NCI-H2171 (cell line): Measurements from ENCODE around the gene PTPRG.

ENCODE experiments used
- DNase-seq: peaks from one replicate; lab custom pipeline; 2025; lab: John Stamatoyannopoulos, UW

PTPRG gene

DNA sequence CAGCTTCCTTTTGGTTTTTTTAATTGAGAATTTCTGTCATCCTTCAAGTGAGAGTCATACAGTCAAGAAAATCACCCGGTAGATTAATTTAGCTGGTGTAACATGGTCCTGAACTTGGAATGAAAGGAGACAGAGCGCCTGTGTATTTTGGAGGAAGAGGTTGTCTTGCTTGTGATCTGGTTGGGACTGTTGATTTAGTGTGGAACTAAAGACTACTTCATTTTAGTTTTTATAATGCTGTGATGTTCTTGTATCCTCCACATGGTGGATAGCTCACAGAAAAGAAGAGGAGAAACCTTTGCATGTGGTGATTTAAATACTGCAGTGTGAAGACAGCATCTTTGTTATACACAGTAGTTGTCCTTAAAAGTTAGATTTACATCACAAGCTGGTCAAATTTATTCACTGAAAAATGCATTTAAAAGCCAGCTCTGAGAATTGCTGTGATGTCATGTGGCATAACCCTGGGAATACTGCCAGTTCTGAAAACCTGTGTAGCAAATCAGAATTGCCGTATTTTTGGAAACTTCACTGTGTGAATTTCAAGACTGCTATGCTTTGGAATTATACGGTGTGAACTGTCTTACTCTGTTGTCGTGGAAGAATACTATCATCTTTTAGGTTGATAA is 268.5 kb downstream of the PTPRG start:
- no peak for DNase-seq

DNA sequence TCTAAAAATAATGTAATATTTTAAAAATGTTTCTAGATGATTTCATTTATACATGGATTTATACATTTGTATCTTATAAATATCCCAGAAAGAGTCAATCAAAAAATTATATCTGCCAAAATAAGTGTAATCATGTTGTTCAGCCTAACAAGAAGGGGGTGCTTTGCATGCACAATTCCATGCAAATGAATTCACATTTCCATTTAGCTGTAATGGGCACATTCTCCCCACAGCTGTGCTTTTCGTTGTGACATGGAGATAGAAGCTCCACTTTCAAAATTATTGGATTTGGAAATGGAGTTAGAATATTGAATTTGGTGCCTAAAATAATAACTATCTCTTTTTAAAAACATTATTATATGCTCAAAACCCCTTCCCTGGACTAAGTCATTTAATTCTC is 270.6 kb downstream of the PTPRG start:
- no peak for DNase-seq

DNA sequence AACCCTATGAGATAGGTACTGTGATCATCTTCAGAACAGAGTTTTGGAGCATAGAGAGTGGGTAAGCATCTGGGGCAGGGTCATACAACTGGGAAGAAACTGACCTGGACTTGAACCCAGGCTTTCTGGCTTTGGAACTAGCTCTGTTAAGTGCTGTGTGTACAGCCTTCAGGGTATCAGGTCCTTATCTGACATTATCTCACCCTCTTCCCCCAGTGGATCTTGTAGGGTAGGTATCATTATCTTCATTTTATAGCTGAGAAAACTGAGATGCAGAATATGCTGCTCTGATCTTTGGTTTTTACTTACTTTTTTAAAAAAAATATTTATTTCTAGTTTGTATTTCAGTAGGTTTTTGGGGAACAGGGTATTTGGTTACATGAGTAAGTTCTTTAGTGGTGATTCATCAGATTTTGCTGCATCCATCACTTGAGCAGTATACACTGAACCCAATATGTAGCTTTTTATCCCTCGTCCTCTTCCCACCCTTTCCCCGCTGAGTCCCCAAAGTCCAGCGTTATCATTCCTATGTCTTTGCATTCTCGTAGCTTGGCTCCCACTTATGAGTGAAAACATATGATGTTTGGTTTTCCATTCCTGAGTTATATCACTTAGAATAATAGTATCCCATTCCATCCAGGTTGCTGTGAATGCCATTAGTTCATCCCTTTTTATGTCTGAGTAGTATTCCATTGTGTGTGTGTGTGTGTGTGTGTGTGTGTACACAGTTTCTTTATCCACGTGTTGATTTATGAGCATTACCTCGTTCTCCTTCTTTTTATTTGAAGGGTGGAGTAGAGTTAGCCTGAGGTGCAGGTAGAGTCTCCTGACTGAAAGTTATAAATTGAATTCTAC is 271.2 kb downstream of the PTPRG start:
- DNase-seq = no peak

DNA sequence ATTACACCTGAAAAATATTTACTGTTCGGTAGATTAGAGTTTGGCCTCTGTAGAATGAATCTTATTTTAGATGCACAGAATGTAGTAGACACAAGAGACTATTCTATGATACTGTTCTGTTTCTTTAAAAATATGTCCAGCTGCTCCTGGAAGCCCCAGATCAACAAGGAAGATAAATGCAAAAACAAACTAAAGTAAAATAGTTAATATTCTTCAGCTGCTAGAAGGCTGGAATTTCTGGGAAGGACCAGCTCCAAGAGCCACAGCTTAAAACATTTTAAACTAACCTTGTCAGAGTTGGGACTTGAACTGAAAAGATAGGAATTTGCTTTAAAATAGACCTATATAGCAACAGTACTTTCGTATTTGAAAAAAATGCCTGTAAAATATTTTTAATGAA is 277.9 kb downstream of the PTPRG start:
- DNase-seq = no peak

DNA sequence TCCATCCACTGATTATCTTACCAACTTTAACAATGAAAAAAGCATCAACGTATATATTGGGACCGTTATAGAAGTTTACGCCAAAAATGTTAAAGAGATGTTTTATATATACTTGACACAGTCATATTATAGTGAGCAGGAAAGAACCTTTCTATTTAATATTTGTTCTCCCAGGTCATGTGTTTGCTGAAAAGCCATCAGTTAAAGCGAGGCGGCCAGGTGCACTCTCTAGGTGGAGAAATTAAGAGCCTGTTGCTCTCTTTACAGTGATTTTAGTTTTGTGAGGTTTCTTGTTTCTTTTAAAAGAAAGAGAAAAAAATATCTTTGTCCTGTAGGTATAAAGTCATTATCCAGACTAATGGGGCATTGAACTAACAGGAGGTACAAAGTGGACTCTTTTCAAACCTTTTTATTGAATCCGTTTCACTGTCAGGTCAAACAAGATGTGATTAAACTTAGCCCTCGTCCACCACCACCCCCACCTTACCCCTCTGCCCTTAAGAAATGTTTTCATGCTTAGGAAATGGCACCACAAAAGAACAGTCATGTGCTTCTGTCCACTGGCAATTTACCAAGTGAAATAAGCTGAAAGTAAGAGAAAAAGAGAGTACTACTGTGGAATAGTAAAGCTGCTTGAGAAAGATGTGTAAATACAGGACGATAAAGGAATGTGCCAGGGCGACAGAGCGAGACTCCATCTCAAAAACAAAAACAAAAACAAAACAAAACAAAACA is 279.9 kb downstream of the PTPRG start:
- no peak for DNase-seq

DNA sequence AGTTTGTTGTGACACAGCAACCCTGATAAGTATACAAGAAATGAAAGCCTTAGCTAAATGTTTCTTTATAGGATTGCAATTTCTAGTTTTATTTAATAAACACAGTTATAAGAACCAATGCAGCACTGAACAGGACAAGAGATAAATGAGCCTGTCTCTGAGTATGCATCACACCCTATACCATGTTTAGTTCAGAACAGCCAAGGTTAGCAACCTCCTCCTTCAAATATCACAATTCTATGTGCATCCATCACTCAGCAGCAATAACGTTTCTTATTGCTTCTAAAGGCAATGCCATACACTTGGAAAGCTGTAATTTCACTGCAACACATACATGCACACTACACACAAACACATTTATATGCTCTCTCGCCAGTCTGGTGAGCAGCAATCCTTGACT is 280.6 kb downstream of the PTPRG start:
- no peak for DNase-seq

DNA sequence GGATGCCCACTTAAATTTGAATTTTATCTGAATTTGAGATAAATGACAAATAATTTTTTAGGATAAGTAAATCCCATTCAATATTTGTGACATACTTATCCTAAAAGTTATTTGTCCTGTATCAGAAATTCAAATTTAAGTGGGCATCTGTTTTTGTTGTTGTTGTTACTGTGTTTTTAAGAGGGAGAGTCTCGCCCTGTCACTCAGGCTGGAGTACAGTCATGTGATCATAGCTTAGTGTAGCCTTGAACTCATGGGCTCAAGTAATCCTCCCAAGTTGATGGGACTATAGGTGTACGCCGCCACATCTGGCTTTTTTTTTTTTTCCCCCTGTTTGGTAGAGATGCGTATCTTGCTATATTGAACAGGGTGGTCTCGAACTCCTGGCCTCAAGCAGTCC is 283.0 kb downstream of the PTPRG start:
- no peak for DNase-seq

DNA sequence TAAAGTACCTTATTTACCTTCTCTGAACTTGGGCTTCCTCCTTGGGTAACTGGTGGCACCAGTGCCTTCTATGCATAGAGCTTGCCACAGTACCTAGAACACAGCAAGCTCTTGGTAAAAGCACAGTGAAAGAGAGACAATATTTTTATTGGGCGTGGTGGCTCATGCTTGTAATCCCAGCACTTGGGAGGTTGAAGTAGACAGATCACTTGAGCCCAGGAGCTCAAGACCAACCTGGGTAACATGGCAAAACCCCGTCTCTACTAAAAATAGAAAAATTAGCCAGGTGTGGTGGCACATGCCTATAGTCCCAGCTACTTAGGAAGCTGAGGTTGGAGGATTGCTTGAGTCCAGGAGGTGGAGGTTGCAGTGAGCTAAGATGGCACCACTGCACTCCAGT is 285.1 kb downstream of the PTPRG start:
- DNase-seq = no peak

DNA sequence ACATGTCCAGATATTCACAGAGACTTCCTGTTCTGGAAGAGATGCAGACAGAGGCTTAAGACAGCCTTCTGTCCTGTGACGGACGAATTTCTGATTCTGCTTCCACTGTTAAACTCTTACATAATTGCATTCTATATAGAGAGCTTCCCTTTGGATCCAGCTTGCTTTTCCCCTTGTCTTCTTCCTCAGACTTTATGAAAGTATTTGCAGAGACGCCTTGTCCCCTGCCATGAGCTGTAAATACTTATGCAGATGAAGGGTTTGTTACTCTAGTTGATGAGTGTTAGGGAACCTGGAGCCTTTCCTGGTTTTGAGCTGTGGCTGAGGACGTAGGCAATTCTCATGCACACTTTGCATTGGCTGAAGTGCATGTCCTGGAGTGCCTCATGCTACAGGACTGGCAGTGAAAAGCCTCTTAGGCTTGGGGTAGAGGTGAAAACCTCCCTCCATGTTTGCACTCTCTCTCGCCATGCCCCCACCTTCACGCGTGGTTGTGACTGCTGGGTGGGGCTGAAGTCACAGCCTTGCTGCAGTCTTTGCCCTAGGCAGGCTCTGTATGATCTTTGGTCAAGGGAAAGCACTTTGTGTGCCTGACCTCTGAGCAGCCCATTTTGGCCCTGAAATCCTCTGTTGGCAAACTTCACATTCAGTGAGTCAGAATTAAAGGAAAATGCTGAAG is 286.6 kb downstream of the PTPRG start:
- DNase-seq = no peak

DNA sequence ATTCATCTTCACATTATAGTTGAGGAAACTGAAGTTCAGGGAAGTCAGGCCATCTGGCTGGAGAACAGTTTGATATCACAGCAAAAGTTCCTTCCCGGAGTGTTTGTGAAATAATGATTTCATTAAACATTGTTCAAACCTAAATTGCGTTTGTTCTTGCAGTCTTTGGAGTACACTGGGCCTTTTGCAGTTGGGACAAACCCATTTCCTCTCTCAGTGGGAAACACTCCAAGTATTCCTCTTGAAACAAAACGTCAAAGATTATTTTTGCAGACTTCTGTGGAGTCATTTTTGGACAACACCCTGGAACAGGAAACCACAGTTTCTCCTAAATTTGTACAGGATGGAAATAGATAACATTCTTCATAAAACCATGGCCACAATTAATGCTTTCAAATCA is 287.5 kb downstream of the PTPRG start:
- DNase-seq = no peak

DNA sequence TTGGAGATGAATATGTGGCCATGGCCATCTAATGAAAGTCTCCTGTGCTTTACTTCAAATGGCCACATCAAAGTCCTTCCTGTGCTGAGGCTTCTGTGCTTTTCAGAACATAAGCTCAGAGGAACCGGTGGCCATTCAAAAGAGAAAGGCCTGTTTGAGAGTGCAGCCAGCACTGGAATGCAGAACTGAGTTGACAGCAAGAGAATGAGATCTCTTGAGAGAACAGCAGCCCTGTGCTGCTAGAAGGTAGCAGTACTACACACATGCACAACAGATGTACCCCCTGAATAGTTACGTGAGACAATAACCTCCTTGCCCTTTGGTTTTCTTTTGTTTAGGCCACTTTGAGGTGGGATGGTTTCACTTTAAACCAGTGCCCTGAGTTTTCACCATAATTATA is 292.5 kb downstream of the PTPRG start:
- no peak for DNase-seq

DNA sequence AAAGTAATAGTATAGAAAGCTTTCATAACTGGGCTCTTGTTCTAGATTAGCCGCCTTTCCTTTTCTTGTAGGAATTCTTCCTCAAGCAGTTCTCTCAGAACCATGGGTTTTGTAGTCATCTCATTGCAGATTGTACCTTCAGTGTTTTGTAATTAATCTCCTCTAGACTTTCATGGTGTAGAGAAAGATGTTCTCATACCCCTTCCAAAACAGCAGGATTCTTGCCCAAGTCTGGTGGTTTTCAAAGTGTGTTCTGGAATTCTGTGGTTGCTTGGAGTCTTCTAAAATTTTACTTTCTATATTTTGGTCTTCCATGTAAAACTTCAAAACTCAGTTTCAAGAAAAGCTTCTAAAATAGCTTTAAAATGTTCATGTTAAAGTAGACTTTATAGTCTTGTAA is 293.8 kb downstream of the PTPRG start:
- DNase-seq = no peak

DNA sequence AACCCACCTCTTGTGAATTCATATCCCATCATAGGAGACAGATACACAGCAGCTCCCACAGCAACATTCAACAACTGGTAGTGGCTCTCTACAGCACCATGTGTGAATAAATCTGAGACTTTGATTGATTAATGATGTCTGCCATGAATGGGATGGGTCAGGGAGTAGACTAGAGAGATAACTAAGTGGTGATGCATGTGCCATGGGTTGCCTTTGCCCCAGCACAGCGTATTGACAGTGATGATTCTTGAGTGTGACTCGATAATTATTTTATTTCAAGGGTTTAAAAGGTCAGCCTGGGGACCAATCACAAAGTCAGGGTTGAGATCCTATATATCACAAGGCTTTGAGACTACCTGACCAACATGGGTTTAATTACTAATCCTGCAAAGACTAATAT is 295.9 kb downstream of the PTPRG start:
- no peak for DNase-seq

DNA sequence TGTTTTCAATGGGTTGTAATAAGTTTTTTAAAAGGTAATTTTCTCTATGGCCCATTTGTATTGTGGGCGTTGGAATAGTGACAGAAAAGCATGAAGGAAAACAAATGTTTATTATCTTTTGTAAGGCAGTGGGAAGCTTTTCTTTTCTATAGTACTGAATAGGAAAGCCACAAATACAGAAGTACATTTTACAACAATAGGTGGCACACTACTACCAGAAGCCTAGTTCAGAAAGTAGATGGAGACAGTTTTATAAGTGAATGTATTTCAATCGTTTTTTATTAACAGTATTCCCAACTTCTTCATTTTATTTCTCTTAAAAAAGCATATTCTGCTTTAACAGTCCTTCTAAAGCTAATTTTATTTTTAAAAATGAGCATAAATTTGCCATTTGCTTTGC is 296.7 kb downstream of the PTPRG start:
- DNase-seq = no peak

DNA sequence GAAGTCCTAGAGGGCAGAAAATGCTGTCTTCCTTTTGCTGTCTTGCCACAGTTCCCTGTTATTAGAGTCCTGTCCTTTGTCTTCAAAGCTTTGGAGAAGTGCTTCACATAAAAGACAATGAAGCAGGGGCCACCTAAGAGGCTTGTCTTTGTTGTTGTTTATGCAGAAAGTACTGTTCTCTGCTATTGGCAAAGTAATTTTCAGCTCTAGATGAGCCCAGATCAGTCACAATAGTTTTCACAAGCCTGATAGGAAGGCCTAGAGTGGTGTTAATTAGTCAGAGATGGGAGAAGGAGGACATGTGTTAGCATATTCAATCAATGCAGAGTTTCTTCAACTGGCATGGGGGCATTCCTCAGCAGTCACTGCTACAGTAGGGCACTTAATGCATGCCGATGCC is 300.0 kb downstream of the PTPRG start:
- no peak for DNase-seq

DNA sequence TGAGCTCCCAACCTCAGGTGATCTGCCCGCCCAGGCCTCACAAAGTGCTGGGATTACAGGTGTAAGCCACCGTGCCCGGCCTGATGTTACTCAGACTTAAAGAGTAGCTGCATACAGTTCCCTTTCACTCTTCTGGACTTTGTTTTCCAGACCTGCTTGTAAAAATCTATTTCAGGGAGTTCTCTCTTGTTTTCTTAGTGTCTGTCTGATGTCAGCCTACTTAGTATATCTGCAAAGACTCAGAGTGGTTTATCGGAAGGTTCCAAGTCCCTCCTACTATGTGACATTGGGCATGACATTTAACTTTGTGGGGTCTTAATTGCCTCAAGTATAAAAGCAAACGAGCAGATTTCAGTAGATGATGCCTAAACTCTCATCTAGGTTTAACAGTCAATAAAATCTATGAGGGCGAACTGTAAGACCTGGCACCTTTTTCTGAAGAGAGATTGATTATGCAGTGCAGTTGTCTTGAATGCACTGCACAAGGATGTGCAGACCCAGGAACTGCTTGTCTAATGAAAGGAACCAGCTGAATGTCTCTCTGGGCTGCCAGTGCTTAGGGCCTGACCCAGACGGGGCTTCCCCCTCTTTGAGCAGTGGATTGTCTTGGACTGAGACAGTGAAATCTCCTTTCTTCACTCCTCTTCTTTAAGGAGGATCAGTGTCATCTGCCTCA is 301.4 kb downstream of the PTPRG start:
- DNase-seq = no peak

DNA sequence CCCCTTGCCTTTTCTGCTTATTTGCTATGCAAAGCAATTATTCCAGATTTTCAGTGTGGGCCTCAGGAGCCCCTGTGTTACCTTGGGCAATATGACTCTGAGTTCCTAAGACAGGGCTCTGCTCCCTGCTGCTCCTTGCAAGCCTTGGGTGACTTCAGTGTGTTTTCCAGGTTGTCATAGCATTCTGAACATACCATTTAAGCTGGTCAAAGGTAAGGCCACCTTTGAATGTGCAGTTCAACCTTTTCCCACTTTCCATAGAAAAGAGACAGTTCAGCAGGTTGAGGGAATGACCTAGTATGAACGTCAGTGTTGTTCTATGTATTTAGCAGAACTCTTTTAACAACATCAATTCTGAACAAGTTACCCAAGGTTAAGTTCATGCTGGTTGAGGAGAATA is 302.2 kb downstream of the PTPRG start:
- no peak for DNase-seq

DNA sequence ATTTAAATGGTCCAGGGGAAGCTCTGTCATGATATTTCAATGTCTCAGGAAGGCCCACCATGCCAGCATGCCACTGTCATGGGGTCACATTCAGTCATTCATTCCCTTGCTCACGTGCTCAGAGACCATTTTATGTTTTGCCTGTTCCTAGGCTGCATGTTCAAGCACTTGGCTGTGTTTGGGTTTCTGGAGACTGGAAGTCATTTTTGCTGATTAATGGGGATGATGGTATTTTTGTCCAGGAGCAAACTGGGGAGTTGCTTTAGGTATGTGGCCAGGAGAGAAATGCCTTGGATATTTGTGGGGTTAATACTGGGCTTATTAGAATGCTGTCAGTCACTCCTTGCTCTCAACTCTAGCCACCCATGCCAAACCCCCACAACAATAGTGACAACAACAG is 303.5 kb downstream of the PTPRG start:
- no peak for DNase-seq

DNA sequence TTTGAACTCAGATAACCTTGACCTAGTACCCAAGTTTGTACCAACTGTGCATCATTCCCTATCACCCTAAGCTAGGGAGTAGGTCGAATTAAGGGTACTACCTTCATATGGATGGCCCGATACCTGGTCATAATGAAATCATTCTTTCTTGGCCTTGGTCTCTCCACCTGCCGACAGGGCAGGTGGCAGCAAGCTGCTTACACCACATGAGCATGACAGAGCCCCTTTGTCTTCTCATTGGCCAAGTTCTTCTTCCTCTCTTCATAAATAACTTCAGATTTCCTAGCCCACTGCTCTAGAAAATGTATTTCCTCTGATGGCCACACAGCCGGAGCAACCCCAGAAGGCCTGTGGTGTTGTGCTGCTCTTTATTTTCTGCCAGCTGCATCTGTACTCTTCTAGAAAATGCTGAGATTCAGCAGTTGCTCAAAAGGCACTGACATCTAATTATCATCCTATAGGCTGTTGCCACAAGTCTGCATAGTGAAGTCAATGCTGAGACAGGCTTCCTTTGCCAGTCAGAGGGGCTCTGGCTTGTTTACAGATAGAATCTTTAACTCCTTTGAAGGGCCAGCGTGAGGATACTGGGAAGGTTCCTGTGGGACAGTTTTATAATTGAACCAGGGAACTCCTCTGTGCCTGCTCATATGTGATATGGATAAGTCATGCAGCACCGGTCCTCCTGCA is 304.2 kb downstream of the PTPRG start:
- DNase-seq = no peak

DNA sequence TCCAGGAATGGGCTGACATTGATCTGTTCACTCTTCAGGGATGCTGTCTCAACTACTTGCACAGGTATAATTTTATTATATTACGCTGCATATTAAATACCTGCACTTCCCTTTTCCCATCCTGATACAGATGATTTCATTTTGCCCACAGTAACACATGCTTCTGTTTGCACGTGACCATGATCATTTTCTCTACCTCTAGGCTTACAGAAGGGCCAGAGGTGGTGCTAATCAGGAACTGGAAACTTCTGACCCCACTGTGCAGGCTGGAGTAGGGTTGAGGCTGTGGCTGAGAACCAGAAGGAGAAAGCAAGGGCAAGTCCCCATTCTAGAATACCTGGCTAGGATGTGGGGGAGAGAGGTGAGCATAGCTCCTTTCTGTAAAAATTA is 304.8 kb downstream of the PTPRG start:
- DNase-seq = no peak

DNA sequence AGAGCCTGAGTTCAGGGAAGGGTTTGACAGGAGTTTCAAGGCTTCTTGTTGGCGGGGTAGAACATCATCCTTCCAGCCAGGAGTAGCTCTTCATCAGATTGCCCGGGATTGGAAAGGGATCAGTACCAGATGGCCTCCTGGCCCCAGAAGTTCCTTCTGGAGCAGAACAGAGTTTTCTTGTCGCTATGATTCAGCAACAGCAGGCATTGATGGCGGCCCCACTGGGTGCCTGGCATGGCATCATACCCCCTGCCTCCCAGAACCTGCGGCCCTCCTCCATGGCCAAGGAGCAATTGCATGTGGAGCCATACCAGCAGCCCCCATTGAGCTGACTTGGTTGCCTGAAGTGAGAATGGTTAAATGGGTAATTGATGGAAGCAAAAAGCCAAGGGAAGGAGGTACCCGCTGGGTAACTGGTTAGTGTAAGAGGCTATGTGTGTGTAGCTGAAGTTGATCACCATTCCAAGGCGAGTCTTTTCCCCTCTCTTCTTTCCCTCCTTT is 305.6 kb downstream of the PTPRG start:
- DNase-seq = no peak
